ENCODE results near the gene LDLRAD3. TPM values are rescaled to one million over a fixed set of nuclear protein-coding genes. Genes with fewer than 3 reads are reported as not detected.
"Not testable (repeated sequence)": the region's sequence is repeated elsewhere in the genome, so short reads cannot be mapped to it uniquely, and the experiment has no call there.

The LDLRAD3 gene, protein sequence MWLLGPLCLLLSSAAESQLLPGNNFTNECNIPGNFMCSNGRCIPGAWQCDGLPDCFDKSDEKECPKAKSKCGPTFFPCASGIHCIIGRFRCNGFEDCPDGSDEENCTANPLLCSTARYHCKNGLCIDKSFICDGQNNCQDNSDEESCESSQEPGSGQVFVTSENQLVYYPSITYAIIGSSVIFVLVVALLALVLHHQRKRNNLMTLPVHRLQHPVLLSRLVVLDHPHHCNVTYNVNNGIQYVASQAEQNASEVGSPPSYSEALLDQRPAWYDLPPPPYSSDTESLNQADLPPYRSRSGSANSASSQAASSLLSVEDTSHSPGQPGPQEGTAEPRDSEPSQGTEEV
- total RNA-seq: under 1 TPM; 0.46 to 0.47 TPM

DNA sequence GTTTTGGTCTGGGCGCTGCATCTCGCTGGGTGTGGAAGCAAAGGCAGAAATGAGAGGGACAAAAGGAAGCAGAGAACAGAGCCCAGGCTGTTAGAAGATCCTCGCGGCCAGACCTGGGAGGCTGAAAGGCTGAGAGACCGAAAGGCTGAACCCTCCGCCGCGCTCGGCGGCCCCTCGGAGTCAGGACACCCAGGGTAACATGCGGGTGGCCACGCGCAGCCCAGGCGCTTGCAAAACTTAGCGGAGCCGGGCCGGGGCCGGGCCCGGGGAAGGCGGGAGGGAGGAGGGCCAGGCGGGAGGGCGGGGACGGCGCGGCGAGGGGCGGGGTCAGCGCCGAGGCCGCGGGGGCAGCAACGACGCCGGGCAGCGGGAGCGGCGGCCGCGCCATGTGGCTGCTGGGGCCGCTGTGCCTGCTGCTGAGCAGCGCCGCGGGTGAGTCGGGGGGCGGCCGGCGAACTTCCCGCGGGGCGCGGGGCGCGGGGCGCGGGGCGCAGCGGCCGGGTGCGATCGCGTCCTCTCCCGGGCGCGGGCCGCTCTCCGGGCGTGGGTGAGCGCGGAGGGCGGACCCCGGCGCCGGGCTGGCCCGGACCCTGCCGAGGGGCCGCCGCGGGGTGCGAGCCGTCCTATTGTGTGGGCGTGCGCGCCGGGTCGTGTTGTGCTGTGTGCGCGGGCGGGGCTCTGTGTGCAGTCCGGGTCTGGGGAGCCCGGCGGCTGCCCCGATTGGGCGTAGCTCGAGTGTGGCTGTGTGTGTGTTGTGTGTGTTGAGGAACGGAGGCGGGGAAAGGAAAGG, at the start of gene LDLRAD3:
Gene LDLRAD3 (plus strand): TSS at position 350 of the 790 bp plus-strand sequence. CDS start 37 bp downstream, at position 387.
- peak; percentile 67 for DNase-seq
- intact Hi-C loops (cut with DNase I, micrococcal nuclease): loop anchor here in 1 of 2 experiments (5.0 to 10.0 kb wide), 2 partner anchors 321 to 327 kb away; partner anchors contain the start of gene FJX1
- ChIA-PET POLR2A (no interaction called here), CTCF (interaction anchor here (0.6 kb wide), 1 partner anchor 101 kb away, joined by 3 read pairs; no protein-coding TSS in a partner anchor)
- ATAC-seq: peak; percentile 87
- Mint-ChIP-seq H3K27me3 (peaks cover 46% of the 10 kb centered on the region), H3K4me3 (peak within 1 kb of the TSS; percentile 68), H3K9me3 (ENCODE audit: low read depth) (no peaks in the 10 kb centered on the region), H3K36me3 (ENCODE audit: low read depth) (no peaks in the 10 kb centered on the region), H3K4me1 (peaks cover 3% of the 10 kb centered on the region), H3K27ac (no peak within 1 kb of the TSS)

DNA sequence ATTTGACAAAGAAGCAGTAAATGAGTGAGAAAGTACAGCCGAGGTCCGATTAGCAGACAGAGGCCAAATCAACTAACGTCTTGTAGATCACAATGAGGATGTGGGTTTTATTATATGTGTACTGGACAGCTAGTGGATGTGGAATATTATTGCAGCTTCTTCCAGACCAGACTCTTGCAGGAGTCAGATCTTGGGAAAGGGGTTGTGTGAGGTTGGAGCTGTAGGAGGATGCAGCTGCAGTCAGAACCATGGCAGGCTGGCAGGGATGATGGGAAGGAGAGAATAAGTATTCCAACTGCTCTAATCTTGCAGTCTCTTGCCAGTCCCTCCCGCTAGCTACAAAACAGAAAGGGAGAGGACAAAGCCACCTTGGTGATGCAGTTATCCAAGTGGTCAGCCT, 46.8 kb upstream of the LDLRAD3 start:
- ChIA-PET POLR2A (no interaction called here), CTCF (no interaction called here)
- intact Hi-C loops (cut with DNase I, micrococcal nuclease): no loop called here
- Mint-ChIP-seq H3K27me3 (peaks cover 12% of the 10 kb centered on the region), H3K4me3 (no peak overlapping the region), H3K4me1 (no peaks in the 10 kb centered on the region), H3K27ac (no peak overlapping the region), H3K36me3 (ENCODE audit: low read depth) (no peaks in the 10 kb centered on the region), H3K9me3 (ENCODE audit: low read depth) (peaks cover 5% of the 10 kb centered on the region)
- ATAC-seq: no peak
- DNase-seq: no peak

DNA sequence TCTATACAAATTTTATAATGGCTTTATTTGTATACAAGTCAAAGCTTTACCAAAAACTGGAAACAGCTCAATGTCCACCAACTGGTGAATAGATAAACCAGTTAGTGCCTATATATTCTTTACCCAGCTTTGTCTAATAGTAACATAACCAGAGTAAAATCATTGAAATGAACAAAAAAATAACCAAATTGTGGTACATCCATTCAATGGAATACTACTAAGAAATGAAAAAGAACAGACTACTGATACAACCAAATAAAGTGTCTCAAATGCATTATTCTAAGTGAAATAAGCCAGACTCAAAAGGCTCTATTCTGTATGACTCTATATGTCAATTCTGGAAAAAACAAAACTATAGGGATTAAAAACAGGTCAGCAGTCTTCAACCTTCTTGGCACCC, 40.9 kb upstream of the LDLRAD3 start:
- Mint-ChIP-seq H3K27ac (no peak overlapping the region), H3K27me3 (peaks cover 9% of the 10 kb centered on the region), H3K4me1 (no peaks in the 10 kb centered on the region), H3K36me3 (ENCODE audit: low read depth) (no peaks in the 10 kb centered on the region), H3K4me3 (no peak overlapping the region), H3K9me3 (ENCODE audit: low read depth) (peaks cover 5% of the 10 kb centered on the region)
- no peak for ATAC-seq
- POLR2A ChIA-PET: no interaction called here
- intact Hi-C loops (cut with DNase I, micrococcal nuclease): no loop called here
- no peak for DNase-seq
- CTCF ChIA-PET: no interaction called here

DNA sequence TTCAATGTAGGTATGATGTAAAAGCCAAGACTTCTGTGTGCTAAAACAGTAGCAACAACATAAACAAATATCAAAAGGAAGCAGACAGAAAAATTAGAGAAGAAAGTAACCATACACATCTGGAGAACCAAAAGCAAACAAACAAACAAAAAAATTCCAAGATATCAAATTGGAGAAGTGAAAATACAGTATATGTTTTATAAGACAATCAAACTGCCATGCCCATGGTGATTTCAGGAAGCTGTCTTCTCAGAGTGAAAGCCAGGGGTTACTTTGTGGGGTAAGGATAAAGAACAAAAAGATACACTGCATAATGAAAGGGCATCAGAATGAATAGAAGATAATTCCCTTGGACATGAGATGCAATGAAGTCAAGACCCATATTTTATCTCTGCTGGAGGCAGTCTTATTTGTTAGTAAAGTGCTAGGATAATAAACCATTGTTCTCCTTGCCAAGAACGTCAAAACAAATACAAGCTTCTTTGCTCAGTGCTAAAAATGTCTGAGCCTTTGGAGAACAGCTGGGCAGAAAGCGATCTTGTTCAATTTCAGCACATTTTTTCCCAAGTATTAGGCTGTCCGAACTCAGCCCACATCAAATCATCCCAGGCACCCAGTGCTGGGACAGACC, 38.1 kb upstream of the LDLRAD3 start:
- peaks cover 6% of the 10 kb centered on the region for H3K27me3 Mint-ChIP-seq
- CTCF ChIA-PET: no interaction called here
- intact Hi-C loops (cut with DNase I, micrococcal nuclease): no loop called here
- POLR2A ChIA-PET: no interaction called here
- H3K27ac Mint-ChIP-seq: no peak overlapping the region
- H3K36me3 Mint-ChIP-seq (ENCODE audit: low read depth): no peaks in the 10 kb centered on the region
- H3K4me1 Mint-ChIP-seq: no peaks in the 10 kb centered on the region
- H3K4me3 Mint-ChIP-seq: no peak overlapping the region
- ATAC-seq (no peak), DNase-seq (no peak)
- peaks cover 5% of the 10 kb centered on the region for H3K9me3 Mint-ChIP-seq (ENCODE audit: low read depth)

DNA sequence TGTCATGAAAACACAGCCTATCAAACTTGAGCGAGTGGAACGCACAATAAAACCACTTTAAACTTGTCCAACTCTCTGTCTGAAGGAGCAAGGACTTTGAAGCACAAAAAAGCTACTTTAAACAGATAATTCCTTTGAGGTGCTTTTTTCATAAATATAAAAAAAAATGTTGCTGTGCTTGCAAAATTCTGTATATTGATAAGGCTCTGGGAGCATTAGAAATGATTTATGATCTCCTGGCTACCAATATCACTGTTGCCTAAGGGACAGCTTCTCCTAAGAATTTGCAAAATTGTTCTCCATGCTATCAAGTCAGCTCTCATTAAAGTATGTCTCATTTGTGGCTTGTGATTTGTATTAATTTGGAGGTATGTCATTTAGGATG, 37.6 kb upstream of the LDLRAD3 start:
- H3K9me3 Mint-ChIP-seq (ENCODE audit: low read depth): peaks cover 5% of the 10 kb centered on the region
- no peaks in the 10 kb centered on the region for H3K4me1 Mint-ChIP-seq
- CTCF ChIA-PET: no interaction called here
- no peak for DNase-seq
- no peaks in the 10 kb centered on the region for H3K36me3 Mint-ChIP-seq (ENCODE audit: low read depth)
- no peak overlapping the region for H3K27ac Mint-ChIP-seq
- intact Hi-C loops (cut with DNase I, micrococcal nuclease): no loop called here
- H3K27me3 Mint-ChIP-seq: peaks cover 6% of the 10 kb centered on the region
- POLR2A ChIA-PET: no interaction called here
- no peak for ATAC-seq
- H3K4me3 Mint-ChIP-seq: no peak overlapping the region

DNA sequence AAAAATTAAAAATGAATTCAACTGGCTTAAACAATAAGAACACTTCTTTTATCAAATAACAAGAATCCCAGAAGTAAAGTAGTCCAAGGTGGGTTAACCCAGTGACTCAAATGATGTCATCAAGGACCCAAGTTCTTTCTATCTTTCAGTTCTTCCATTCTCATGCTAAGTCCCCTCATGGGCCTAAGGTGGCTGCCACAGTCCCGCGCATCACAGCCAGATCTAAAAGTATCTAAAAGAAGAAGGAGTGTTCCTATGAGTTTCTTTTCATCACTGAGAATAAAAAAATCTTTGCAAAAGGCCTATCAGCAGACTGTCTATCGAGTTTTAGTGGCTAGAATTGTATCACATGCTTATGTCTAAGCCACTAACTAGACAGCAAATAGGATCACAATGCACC, 37.2 kb upstream of the LDLRAD3 start:
- peaks cover 3% of the 10 kb centered on the region for H3K9me3 Mint-ChIP-seq (ENCODE audit: low read depth)
- ATAC-seq (no peak), DNase-seq (no peak)
- intact Hi-C loops (cut with DNase I, micrococcal nuclease): no loop called here
- ChIA-PET POLR2A (no interaction called here), CTCF (no interaction called here)
- no peaks in the 10 kb centered on the region for H3K36me3 Mint-ChIP-seq (ENCODE audit: low read depth)
- H3K27ac Mint-ChIP-seq: no peak overlapping the region
- H3K27me3 Mint-ChIP-seq: peaks cover 6% of the 10 kb centered on the region
- H3K4me3 Mint-ChIP-seq: no peak overlapping the region
- no peaks in the 10 kb centered on the region for H3K4me1 Mint-ChIP-seq

DNA sequence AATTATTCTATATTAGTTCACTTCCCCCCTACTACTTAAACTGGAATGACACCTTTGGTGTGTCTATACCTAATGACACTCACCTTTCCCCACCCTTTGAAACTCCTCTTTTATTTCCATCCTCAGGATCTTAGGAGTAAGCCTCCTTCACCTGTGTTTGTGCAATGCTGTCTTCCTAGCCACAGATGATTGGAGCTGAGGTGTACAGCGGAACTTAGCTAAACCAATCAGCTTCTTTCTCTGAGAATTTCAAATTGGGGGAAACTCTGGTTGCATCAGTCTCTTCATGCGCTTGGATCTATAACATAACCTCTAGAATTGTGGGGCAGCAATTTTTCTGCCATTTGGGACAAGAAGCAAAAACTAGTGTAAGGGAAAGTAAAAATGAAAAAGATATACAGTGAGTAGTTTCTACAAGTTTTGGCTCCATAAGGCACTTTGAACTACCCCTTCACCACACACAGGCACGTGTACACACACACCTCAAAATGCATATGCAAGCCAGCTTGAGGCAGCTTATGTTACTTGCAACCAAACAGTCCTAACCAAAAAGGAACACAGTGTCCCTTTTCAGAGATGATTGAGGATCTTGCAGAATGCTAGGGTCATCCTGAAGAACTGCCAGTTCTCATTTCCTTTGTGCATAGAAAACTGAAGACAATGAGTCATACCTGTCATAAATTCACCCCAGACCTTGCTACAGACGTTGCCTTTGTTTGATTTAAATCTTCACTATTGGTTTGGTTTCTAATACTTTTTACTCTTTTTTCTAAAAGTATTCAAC, 36.0 kb upstream of the LDLRAD3 start:
- no peaks in the 10 kb centered on the region for H3K9me3 Mint-ChIP-seq (ENCODE audit: low read depth)
- no peaks in the 10 kb centered on the region for H3K36me3 Mint-ChIP-seq (ENCODE audit: low read depth)
- ATAC-seq (no peak), DNase-seq (no peak)
- intact Hi-C loops (cut with DNase I, micrococcal nuclease): no loop called here
- no peak overlapping the region for H3K27ac Mint-ChIP-seq
- peaks cover 6% of the 10 kb centered on the region for H3K27me3 Mint-ChIP-seq
- ChIA-PET POLR2A (no interaction called here), CTCF (interaction anchor here (0.6 kb wide), 1 partner anchor 372 kb away, joined by 3 read pairs; no protein-coding TSS in a partner anchor)
- no peak overlapping the region for H3K4me3 Mint-ChIP-seq
- no peaks in the 10 kb centered on the region for H3K4me1 Mint-ChIP-seq

DNA sequence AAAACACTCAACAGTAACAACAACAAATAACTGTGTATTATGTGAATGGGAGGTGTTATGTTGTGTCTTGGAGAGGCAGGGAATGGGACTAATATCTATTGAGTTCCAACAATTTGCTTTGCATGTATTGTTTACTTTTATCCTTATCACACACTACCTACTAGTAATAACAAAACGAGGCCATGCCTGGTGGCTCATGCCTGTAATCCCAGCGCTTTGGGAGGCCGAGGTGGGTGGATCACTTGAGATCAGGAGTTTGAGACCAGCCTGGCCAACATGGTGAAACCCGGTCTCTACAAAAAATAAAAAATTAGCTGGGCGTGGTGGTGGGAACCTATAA, 35.5 kb upstream of the LDLRAD3 start:
- intact Hi-C loops (cut with DNase I, micrococcal nuclease); H3K27ac Mint-ChIP-seq; ATAC-seq; POLR2A ChIA-PET; H3K4me1 Mint-ChIP-seq; DNase-seq; H3K27me3 Mint-ChIP-seq; H3K36me3 Mint-ChIP-seq (ENCODE audit: low read depth); H3K4me3 Mint-ChIP-seq; H3K9me3 Mint-ChIP-seq (ENCODE audit: low read depth): not testable (repeated sequence)
- CTCF ChIA-PET: interaction anchor here (0.6 kb wide), 1 partner anchor 371 kb away, joined by 3 read pairs; no protein-coding TSS in a partner anchor

DNA sequence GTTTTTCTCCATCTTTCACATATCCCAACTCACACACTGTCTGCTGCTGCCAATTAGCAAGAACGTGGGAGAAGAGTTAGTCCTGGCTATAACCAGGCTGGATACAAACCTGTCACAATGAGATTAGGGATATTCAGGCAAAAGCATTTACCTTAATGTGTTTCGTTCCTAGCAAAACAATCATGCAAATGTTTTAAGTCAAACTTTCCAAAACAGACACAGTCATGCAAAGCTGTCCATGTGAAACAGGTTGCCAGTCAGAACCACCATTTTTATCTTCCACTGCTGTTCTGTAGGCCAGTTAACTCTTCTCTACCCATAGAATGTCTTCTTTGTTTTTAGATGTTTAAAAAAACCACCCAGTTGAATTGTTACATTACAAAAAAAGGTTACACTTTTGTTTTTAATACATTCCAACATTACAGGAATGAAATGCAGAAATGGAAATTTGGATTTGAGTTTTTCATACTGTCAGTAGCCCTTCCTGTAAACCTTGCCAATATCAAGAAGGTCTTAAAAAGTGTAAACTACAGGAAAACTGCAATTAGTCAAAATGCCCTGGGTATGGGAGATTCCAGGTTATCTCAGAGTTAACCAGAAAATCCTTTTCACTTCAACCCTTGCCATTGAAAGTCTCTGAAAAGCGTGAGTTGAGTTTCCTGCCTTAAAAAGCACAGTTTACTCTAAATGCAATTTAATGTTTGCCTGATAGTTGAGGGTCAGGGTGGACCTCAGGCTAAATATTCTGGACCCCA, 34.2 kb upstream of the LDLRAD3 start:
- no peak overlapping the region for H3K27ac Mint-ChIP-seq
- no peak overlapping the region for H3K4me3 Mint-ChIP-seq
- peaks cover 4% of the 10 kb centered on the region for H3K27me3 Mint-ChIP-seq
- intact Hi-C loops (cut with DNase I, micrococcal nuclease): no loop called here
- ChIA-PET CTCF (no interaction called here), POLR2A (no interaction called here)
- H3K36me3 Mint-ChIP-seq (ENCODE audit: low read depth): no peaks in the 10 kb centered on the region
- no peaks in the 10 kb centered on the region for H3K9me3 Mint-ChIP-seq (ENCODE audit: low read depth)
- no peaks in the 10 kb centered on the region for H3K4me1 Mint-ChIP-seq
- ATAC-seq: no peak
- DNase-seq: no peak

DNA sequence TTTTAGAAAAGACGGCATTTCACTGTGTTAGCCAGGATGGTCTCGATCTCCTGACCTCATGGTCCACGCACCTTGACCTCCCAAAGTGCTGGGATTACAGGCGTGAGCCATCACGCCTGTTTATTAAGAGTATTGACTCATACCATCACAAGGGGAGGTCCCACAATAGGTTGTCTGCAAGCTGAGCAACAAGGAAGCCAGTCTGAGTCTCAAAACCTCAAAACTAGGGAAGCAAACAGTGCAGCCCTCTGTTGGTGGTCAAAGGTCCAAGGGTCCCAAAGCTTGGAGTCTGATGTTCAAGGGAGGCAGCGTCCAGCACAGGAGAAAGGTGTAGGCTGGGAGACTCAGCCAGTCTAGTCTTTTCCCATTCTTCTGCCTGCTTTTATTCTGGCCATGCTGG, 32.8 kb upstream of the LDLRAD3 start:
- ChIA-PET POLR2A (no interaction called here), CTCF (no interaction called here)
- no peaks in the 10 kb centered on the region for H3K9me3 Mint-ChIP-seq (ENCODE audit: low read depth)
- H3K36me3 Mint-ChIP-seq (ENCODE audit: low read depth): no peaks in the 10 kb centered on the region
- DNase-seq (no peak), ATAC-seq (no peak)
- H3K4me1 Mint-ChIP-seq: no peaks in the 10 kb centered on the region
- intact Hi-C loops (cut with DNase I, micrococcal nuclease): no loop called here
- no peak overlapping the region for H3K4me3 Mint-ChIP-seq
- peaks cover 7% of the 10 kb centered on the region for H3K27me3 Mint-ChIP-seq
- no peak overlapping the region for H3K27ac Mint-ChIP-seq

DNA sequence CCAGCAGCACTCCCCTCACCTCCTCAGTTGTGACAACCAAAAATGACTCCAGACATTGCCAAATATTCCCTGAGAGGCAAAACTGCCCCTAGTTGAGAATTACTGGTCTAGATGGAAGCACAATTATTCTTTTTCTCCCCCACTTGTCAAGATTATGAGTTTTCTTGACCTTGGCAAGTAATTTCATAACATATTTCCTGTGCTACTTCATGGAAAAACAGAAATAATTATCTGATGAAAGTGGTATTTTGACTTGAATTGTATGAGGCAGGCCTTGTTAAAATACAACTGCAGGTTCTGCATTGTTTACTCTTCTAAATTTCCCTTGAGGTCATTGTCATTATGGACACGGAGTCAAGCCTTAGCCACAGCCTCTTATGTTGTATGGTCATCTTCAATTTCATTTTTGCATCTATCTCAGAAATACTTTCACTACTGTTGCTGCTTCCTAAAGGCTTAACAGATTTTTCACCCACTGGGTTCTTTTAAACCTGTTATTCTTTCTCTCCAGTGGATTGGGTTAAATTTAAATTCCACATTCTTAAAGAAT, 32.2 kb upstream of the LDLRAD3 start:
- DNase-seq (no peak), ATAC-seq (no peak)
- H3K9me3 Mint-ChIP-seq (ENCODE audit: low read depth): no peaks in the 10 kb centered on the region
- peaks cover 7% of the 10 kb centered on the region for H3K27me3 Mint-ChIP-seq
- H3K4me1 Mint-ChIP-seq: no peaks in the 10 kb centered on the region
- no peak overlapping the region for H3K27ac Mint-ChIP-seq
- ChIA-PET CTCF (no interaction called here), POLR2A (no interaction called here)
- H3K4me3 Mint-ChIP-seq: no peak overlapping the region
- intact Hi-C loops (cut with DNase I, micrococcal nuclease): no loop called here
- H3K36me3 Mint-ChIP-seq (ENCODE audit: low read depth): no peaks in the 10 kb centered on the region
